DMS 273 treated with DMSO at 0.1 percent for 48 hours (cell line): ENCODE data around the gene PRDX3.

ENCODE experiments used
- DNase-seq: peaks from one replicate; lab custom pipeline; 2025; lab: John Stamatoyannopoulos, UW

PRDX3 gene

GRCh38 chr10:119129721-119130120 lies 48.9 kb downstream of the PRDX3 start:
- no peak for DNase-seq

- DNase-seq: no peak
Observed at GRCh38 chr10:119125942-119126341, 52.7 kb downstream of the PRDX3 start.

DNA sequence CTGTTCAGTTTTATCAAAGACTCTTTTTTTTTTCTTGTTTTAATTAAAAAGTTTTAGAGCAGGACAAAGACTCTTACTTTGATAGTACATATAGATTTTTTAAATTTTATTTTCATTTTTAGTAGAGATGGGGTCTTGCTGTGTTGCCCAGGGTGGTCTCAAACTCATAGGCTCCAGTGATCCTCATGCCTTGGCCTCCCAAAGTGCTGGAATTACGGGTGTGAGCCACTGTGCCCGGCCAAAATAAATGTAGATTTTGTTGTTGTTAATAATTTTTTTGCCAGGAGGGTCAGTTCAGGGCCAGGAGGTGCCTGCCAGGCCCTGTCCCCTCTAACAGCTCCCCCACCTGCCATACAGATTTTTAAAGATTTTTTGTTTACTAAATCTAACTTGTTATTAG lies 57.7 kb downstream of the PRDX3 start:
- no peak for DNase-seq

DNA sequence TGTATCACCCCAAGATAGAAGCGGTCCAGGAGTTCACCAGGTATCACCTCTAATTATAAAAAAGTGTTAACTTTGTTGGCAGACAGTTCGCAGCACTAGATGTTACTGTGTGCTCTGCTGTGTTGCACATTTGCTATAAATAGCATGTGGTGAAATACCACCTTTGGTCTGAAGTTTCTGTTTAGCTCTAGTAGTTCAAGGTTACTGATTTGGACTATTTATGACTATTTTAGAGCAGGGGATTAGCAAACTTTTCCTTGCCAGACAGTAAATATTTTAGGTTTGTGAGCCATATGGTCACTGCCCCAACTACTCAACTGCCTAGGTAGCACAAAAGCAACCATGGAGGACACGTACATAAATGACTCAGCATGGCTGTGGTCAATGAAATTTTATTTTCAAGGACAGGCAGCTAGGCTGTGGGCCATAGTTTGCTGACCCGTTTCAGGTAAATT lies 58.2 kb downstream of the PRDX3 start:
- no peak for DNase-seq

GRCh38 chr10:119119400-119119799 lies 59.2 kb downstream of the PRDX3 start:
- no peak for DNase-seq

DNA sequence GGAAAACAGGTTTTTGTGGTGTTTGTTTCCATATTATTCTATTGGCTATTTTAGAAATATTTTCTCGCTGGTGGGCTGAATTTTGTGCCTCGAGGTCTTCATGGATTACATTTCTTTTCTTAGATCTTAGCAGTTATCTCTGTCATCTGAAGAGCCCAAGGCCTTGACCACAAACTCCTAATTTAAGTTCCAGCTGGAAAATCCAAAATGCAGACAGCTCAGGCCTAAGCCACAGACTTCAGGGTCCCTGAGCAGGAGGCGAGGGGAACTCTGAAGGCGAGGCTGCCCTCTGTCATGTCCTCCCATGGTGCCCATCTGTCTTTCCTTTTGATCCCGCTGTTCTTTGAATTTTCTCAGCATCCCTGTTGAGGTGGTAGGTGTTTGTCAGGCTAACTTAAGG lies 60.4 kb downstream of the PRDX3 start:
- no peak for DNase-seq
